ENCODE data around the gene TEKTIP1. TPM values are rescaled to one million over a fixed set of nuclear protein-coding genes. Genes with fewer than 3 reads are reported as not detected.

Gene TEKTIP1
- total and polyA plus RNA-seq, 9 donors, result 0.54 to 5.6 (median 3.6) TPM; not detected in 2

GRCh38 chr19:3538258-3538929 lies 580 bp upstream of the TEKTIP1 start:
- no peak for DNase-seq
- Histone ChIP-seq H3K4me3 (no peak overlapping the region), H3K27ac (peak overlapping the region in 1 of 2 donors; percentile 78), H3K36me3 (no peaks in the 10 kb centered on the region), H3K9me3 (no peaks in the 10 kb centered on the region), H3K27me3 (no peaks in the 10 kb centered on the region), H3K4me1 (ENCODE audit: insufficient read depth) (peaks cover 8% of the 10 kb centered on the region)
- no peak for TF ChIP-seq POLR2A (IDR thresholded peaks at IDR 0.05)
- no peak for TF ChIP-seq EP300 (IDR thresholded peaks at IDR 0.05)
- TF ChIP-seq CTCF (IDR thresholded peaks at IDR 0.05), result no peak
- intact Hi-C loops (cut with DNase I), result no loop called here
- WGBS, 3 donors, result 77 to 81% (median 79%) methylated on average over 25 of the region's 25 CpGs

GRCh38 chr19:3539756-3540118 lies 763 bp downstream of the TEKTIP1 start:
- intact Hi-C loops (cut with DNase I), result loop anchor here in 1 of 4 donors (10.0 kb wide), 1 partner anchor 75 kb away; no protein-coding TSS in a partner anchor
- no peak for TF ChIP-seq POLR2A (IDR thresholded peaks at IDR 0.05)
- no peak for TF ChIP-seq CTCF (IDR thresholded peaks at IDR 0.05)
- TF ChIP-seq EP300 (IDR thresholded peaks at IDR 0.05), result no peak

GRCh38 chr19:3543150-3544057 lies 4.4 kb downstream of the TEKTIP1 start:
- Histone ChIP-seq H3K4me3 (no peak overlapping the region), H3K27ac (no peak overlapping the region), H3K36me3 (no peaks in the 10 kb centered on the region), H3K4me1 (ENCODE audit: insufficient read depth) (no peaks in the 10 kb centered on the region), H3K9me3 (no peaks in the 10 kb centered on the region), H3K27me3 (no peaks in the 10 kb centered on the region)
- TF ChIP-seq EP300 (IDR thresholded peaks at IDR 0.05), result no peak
- TF ChIP-seq POLR2A (IDR thresholded peaks at IDR 0.05), result no peak
- TF ChIP-seq CTCF (IDR thresholded peaks at IDR 0.05), result no peak
- intact Hi-C loops (cut with DNase I), result loop anchor here in 1 of 4 donors (10.0 kb wide), 1 partner anchor 71 kb away; no protein-coding TSS in a partner anchor
- peak in 1 of 5 donors; percentile 35 for DNase-seq
- WGBS, 3 donors, result 77 to 82% (median 82%) methylated on average over 36 to 47 of the region's 47 CpGs

More at GRCh38 chr19:3539756-3540118, 763 bp downstream of the TEKTIP1 start:
- Histone ChIP-seq H3K4me1 (ENCODE audit: insufficient read depth) (peaks cover 8% of the 10 kb centered on the region), H3K4me3 (no peak overlapping the region), H3K27ac (no peak overlapping the region), H3K36me3 (no peaks in the 10 kb centered on the region), H3K27me3 (no peaks in the 10 kb centered on the region), H3K9me3 (no peaks in the 10 kb centered on the region)
- 89 to 100% (median 89%) methylated on average over 1 of the region's 1 CpG for WGBS, 3 donors
- DNase-seq, result no peak

GRCh38 chr19:3544058-3544376 lies 5.0 kb downstream of the TEKTIP1 start:
- no peak for DNase-seq
- no peak overlapping the region for H3K27ac ChIP-seq
- intact Hi-C loops (cut with DNase I), result loop anchor here in 1 of 4 donors (10.0 kb wide), 1 partner anchor 71 kb away; no protein-coding TSS in a partner anchor
- WGBS, 3 donors, result 75 to 80% (median 80%) methylated on average over 9 of the region's 9 CpGs
- no peaks in the 10 kb centered on the region for H3K9me3 ChIP-seq
- TF ChIP-seq EP300 (IDR thresholded peaks at IDR 0.05), result no peak
- TF ChIP-seq POLR2A (IDR thresholded peaks at IDR 0.05), result no peak
- no peak for TF ChIP-seq CTCF (IDR thresholded peaks at IDR 0.05)
- H3K4me3 ChIP-seq, result no peak overlapping the region
- H3K4me1 ChIP-seq (ENCODE audit: insufficient read depth), result no peaks in the 10 kb centered on the region
- H3K27me3 ChIP-seq, result no peaks in the 10 kb centered on the region
- no peaks in the 10 kb centered on the region for H3K36me3 ChIP-seq
